GM23338 (cell line): ENCODE measurements around the gene ENTPD5.

Experiments
- CREB1 ChIP-seq: fragments of 250-450 bp; sonication (Bioruptor Pico); IDR thresholded peaks from 2 replicates; pipeline ENCODE4 v1.5.0; 2020; ENCODE audit warnings: low read depth, mild to moderate bottlenecking, moderate library complexity
- EZH2 ChIP-seq: fragments of 200-600 bp; sonication (generic); IDR thresholded peaks from one replicate; pipeline ENCODE4 v1.8.0; 2017; ENCODE audit warnings: antibody characterized with exemption, mild to moderate bottlenecking, low read depth; ENCODE audit not compliant: unreplicated experiment
- EZH2phosphoT487 ChIP-seq: fragments of 200-600 bp; sonication (generic); IDR thresholded peaks from one replicate; pipeline ENCODE4 v1.8.1; 2018; ENCODE audit warnings: antibody characterized with exemption; ENCODE audit not compliant: unreplicated experiment
- JUNB ChIP-seq: IDR thresholded peaks from one replicate; pipeline ENCODE4 v1.6.1; 2016; ENCODE audit warnings: antibody characterized with exemption; ENCODE audit not compliant: unreplicated experiment
- NANOG ChIP-seq: IDR thresholded peaks from 2 replicates; pipeline ENCODE4 v1.6.1; 2016; ENCODE audit warnings: antibody characterized with exemption, borderline replicate concordance
- POLR2AphosphoS5 ChIP-seq: IDR thresholded peaks from 2 replicates; pipeline ENCODE4 v1.6.1; 2016; ENCODE audit warnings: antibody characterized with exemption, low read depth
- STAT1 ChIP-seq: IDR thresholded peaks from one replicate; pipeline ENCODE4 v1.6.1; 2016; ENCODE audit warnings: antibody characterized with exemption; ENCODE audit not compliant: unreplicated experiment
- ZNF114 ChIP-seq: fragments of 250-450 bp; sonication (Bioruptor Pico); IDR thresholded peaks from 2 replicates; pipeline ENCODE4 v1.5.0; 2020; ENCODE audit warnings: mild to moderate bottlenecking, moderate library complexity
- ZNF331 ChIP-seq: fragments of 250-450 bp; sonication (Bioruptor Pico); IDR thresholded peaks from 2 replicates; pipeline ENCODE4 v1.5.0; 2020; ENCODE audit warnings: low read depth, mild to moderate bottlenecking, moderate library complexity
- TF ChIP-seq, protein P1 (sequence below), 2 experiments: fragments of 200-600 bp in 1 of 2; sonication (generic) in 1 of 2; conservative IDR thresholded peaks; 2 replicates each; pipeline versions ENCODE4 v1.5.1 to v1.6.1; 2016 to 2017; ENCODE audit warnings: antibody characterized with exemption in 2 of 2, low read depth in 2 of 2, mild to moderate bottlenecking in 2 of 2, moderate library complexity in 1 of 2
- TF ChIP-seq, protein P2 (sequence below): IDR thresholded peaks from one replicate; pipeline ENCODE4 v1.6.1; 2018; ENCODE audit warnings: antibody characterized with exemption; ENCODE audit not compliant: unreplicated experiment
- TF ChIP-seq, protein P3 (sequence below): IDR thresholded peaks from 2 replicates; pipeline ENCODE4 v1.6.1; 2016; ENCODE audit warnings: antibody characterized with exemption
- TF ChIP-seq, protein P4 (sequence below): fragments of 250-450 bp; sonication (Bioruptor Pico); IDR thresholded peaks from 2 replicates; pipeline ENCODE4 v1.5.0; 2020; ENCODE audit warnings: mild to moderate bottlenecking, moderate library complexity

DNA sequence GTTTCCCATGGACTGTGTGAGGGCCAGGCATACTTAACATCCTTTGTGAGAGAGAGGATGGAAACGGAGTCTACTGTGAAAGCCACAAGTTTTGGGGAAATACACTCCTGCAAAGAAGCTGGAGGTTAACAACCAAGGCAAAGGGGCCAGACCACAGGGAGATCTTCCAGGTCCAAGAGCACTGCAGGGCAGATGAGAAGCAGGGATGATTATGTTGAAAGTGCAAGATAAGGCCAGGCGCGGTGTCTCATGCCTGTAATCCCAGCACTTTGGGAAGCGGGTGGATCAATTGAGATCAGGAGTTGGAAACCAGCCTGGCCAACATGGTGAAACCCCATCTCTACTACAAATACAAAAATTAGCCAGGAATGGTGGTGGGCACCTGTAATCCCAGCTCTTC, 53.9 kb downstream of the ENTPD5 start:
- no peak for TF ChIP-seq EZH2
- no peak for TF ChIP-seq POLR2AphosphoS5
- TF ChIP-seq, protein P1, sequence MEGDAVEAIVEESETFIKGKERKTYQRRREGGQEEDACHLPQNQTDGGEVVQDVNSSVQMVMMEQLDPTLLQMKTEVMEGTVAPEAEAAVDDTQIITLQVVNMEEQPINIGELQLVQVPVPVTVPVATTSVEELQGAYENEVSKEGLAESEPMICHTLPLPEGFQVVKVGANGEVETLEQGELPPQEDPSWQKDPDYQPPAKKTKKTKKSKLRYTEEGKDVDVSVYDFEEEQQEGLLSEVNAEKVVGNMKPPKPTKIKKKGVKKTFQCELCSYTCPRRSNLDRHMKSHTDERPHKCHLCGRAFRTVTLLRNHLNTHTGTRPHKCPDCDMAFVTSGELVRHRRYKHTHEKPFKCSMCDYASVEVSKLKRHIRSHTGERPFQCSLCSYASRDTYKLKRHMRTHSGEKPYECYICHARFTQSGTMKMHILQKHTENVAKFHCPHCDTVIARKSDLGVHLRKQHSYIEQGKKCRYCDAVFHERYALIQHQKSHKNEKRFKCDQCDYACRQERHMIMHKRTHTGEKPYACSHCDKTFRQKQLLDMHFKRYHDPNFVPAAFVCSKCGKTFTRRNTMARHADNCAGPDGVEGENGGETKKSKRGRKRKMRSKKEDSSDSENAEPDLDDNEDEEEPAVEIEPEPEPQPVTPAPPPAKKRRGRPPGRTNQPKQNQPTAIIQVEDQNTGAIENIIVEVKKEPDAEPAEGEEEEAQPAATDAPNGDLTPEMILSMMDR (conservative IDR thresholded peaks at IDR 0.05; ENCODE audit: low read depth in 2 of 2): no peak
- TF ChIP-seq, protein P2, sequence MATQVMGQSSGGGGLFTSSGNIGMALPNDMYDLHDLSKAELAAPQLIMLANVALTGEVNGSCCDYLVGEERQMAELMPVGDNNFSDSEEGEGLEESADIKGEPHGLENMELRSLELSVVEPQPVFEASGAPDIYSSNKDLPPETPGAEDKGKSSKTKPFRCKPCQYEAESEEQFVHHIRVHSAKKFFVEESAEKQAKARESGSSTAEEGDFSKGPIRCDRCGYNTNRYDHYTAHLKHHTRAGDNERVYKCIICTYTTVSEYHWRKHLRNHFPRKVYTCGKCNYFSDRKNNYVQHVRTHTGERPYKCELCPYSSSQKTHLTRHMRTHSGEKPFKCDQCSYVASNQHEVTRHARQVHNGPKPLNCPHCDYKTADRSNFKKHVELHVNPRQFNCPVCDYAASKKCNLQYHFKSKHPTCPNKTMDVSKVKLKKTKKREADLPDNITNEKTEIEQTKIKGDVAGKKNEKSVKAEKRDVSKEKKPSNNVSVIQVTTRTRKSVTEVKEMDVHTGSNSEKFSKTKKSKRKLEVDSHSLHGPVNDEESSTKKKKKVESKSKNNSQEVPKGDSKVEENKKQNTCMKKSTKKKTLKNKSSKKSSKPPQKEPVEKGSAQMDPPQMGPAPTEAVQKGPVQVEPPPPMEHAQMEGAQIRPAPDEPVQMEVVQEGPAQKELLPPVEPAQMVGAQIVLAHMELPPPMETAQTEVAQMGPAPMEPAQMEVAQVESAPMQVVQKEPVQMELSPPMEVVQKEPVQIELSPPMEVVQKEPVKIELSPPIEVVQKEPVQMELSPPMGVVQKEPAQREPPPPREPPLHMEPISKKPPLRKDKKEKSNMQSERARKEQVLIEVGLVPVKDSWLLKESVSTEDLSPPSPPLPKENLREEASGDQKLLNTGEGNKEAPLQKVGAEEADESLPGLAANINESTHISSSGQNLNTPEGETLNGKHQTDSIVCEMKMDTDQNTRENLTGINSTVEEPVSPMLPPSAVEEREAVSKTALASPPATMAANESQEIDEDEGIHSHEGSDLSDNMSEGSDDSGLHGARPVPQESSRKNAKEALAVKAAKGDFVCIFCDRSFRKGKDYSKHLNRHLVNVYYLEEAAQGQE: no peak
- TF ChIP-seq EZH2phosphoT487: no peak
- no peak for TF ChIP-seq STAT1
- TF ChIP-seq JUNB: no peak
- TF ChIP-seq, protein P3, sequence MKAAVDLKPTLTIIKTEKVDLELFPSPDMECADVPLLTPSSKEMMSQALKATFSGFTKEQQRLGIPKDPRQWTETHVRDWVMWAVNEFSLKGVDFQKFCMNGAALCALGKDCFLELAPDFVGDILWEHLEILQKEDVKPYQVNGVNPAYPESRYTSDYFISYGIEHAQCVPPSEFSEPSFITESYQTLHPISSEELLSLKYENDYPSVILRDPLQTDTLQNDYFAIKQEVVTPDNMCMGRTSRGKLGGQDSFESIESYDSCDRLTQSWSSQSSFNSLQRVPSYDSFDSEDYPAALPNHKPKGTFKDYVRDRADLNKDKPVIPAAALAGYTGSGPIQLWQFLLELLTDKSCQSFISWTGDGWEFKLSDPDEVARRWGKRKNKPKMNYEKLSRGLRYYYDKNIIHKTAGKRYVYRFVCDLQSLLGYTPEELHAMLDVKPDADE: no peak
- TF ChIP-seq, protein P4, sequence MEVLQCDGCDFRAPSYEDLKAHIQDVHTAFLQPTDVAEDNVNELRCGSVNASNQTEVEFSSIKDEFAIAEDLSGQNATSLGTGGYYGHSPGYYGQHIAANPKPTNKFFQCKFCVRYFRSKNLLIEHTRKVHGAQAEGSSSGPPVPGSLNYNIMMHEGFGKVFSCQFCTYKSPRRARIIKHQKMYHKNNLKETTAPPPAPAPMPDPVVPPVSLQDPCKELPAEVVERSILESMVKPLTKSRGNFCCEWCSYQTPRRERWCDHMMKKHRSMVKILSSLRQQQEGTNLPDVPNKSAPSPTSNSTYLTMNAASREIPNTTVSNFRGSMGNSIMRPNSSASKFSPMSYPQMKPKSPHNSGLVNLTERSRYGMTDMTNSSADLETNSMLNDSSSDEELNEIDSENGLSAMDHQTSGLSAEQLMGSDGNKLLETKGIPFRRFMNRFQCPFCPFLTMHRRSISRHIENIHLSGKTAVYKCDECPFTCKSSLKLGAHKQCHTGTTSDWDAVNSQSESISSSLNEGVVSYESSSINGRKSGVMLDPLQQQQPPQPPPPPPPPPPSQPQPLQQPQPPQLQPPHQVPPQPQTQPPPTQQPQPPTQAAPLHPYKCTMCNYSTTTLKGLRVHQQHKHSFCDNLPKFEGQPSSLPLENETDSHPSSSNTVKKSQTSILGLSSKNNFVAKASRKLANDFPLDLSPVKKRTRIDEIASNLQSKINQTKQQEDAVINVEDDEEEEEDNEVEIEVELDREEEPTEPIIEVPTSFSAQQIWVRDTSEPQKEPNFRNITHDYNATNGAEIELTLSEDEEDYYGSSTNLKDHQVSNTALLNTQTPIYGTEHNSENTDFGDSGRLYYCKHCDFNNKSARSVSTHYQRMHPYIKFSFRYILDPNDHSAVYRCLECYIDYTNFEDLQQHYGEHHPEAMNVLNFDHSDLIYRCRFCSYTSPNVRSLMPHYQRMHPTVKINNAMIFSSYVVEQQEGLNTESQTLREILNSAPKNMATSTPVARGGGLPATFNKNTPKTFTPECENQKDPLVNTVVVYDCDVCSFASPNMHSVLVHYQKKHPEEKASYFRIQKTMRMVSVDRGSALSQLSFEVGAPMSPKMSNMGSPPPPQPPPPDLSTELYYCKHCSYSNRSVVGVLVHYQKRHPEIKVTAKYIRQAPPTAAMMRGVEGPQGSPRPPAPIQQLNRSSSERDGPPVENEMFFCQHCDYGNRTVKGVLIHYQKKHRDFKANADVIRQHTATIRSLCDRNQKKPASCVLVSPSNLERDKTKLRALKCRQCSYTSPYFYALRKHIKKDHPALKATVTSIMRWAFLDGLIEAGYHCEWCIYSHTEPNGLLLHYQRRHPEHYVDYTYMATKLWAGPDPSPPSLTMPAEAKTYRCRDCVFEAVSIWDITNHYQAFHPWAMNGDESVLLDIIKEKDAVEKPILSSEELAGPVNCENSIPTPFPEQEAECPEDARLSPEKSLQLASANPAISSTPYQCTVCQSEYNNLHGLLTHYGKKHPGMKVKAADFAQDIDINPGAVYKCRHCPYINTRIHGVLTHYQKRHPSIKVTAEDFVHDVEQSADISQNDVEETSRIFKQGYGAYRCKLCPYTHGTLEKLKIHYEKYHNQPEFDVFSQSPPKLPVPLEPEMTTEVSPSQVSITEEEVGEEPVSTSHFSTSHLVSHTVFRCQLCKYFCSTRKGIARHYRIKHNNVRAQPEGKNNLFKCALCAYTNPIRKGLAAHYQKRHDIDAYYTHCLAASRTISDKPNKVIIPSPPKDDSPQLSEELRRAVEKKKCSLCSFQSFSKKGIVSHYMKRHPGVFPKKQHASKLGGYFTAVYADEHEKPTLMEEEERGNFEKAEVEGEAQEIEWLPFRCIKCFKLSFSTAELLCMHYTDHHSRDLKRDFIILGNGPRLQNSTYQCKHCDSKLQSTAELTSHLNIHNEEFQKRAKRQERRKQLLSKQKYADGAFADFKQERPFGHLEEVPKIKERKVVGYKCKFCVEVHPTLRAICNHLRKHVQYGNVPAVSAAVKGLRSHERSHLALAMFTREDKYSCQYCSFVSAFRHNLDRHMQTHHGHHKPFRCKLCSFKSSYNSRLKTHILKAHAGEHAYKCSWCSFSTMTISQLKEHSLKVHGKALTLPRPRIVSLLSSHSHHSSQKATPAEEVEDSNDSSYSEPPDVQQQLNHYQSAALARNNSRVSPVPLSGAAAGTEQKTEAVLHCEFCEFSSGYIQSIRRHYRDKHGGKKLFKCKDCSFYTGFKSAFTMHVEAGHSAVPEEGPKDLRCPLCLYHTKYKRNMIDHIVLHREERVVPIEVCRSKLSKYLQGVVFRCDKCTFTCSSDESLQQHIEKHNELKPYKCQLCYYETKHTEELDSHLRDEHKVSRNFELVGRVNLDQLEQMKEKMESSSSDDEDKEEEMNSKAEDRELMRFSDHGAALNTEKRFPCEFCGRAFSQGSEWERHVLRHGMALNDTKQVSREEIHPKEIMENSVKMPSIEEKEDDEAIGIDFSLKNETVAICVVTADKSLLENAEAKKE (CRISPR knock-in tag): no peak
- TF ChIP-seq CREB1 (CRISPR knock-in tag): no peak
- no peak for TF ChIP-seq NANOG
- no peak for TF ChIP-seq ZNF331
- no peak for TF ChIP-seq ZNF114
